Endothelial cell of umbilical vein (primary cell): ENCODE results near the gene PRKAG2. TPM values are rescaled to one million over a fixed set of nuclear protein-coding genes. Genes with fewer than 3 reads are reported as not detected.

ENCODE experiments used
- BruUV-seq: library from RNA; stranded (reverse); fragments of 400-500 nt; replicated peaks from 2 replicates; lab custom pipeline; 2021; lab: Mats Ljungman, UMichigan
- CTCF ChIA-PET: fragments of 300-600, 350-600 bp; sonication (Branson Sonifier 250); formaldehyde crosslinking; loops from one replicate; lab custom pipeline; 2021; ENCODE audit warnings: antibody characterized with exemption, inconsistent platforms; lab: Charles Lee
- POLR2A ChIA-PET: fragments of 300-600, 350-600 bp; sonication (Branson Sonifier 250); formaldehyde crosslinking; loops from one replicate; lab custom pipeline; 2021; ENCODE audit warnings: antibody characterized with exemption, inconsistent platforms; lab: Charles Lee
- DNase-seq: peaks from one replicate; pipeline ENCODE4 v3.0.0-alpha.2; 2011; ENCODE audit warnings: low read depth, low spot score
- FAIRE-seq: peaks from 2 replicates; lab custom pipeline; 2011; peaks lifted over from hg19 to GRCh38; lab: Jason Lieb, UNC
- H2AFZ ChIP-seq: 2 replicates; pipeline ENCODE4 v1.6.0; 2012; ENCODE audit warnings: low read depth, low read length, control low read depth, inconsistent platforms
- H3K27ac ChIP-seq: 2 replicates; pipeline ENCODE4 v1.5.1; 2011; ENCODE audit warnings: low read depth, mild to moderate bottlenecking, control low read depth, low read length, moderate library complexity; ENCODE audit not compliant: insufficient read depth
- H3K27me3 ChIP-seq, 2 experiments: 2 replicates each; pipeline versions ENCODE4 v1.6.0 to v1.6.1; 2011; ENCODE audit warnings: low read length in 2 of 2, mixed read lengths in 1 of 2; ENCODE audit not compliant: control insufficient read depth in 2 of 2, insufficient read depth in 2 of 2
- H3K36me3 ChIP-seq, 2 experiments: 2 replicates in 1 of 2; 3 replicates in 1 of 2; pipeline ENCODE4 v1.5.1; 2011; ENCODE audit warnings: low read length in 2 of 2, mild to moderate bottlenecking in 1 of 2, moderate library complexity in 1 of 2; ENCODE audit not compliant: control insufficient read depth in 2 of 2, insufficient read depth in 2 of 2; ENCODE audit errors: extremely low read depth in 1 of 2
- H3K4me1 ChIP-seq: 3 replicates; pipeline ENCODE4 v1.5.1; 2011; ENCODE audit warnings: mild to moderate bottlenecking, low read length; ENCODE audit not compliant: control insufficient read depth, insufficient read depth; ENCODE audit errors: extremely low read depth
- H3K4me2 ChIP-seq: 2 replicates; pipeline ENCODE4 v1.6.1; 2011; ENCODE audit warnings: low read length, control low read depth, mixed read lengths; ENCODE audit not compliant: insufficient read depth
- H3K4me3 ChIP-seq, 3 experiments: fragments of 200-600 bp in 1 of 3; sonication (generic), shearing (Covaris generic) in 1 of 3; replicated peaks in 1 of 3; 2 replicates each; pipeline ENCODE4 v1.5.1; 2011 to 2016; ENCODE audit warnings: control low read depth in 3 of 3, low read length in 3 of 3, mild to moderate bottlenecking in 2 of 3, inconsistent platforms in 1 of 3, low read depth in 1 of 3, moderate library complexity in 1 of 3; ENCODE audit not compliant: insufficient read depth in 1 of 3
- H3K79me2 ChIP-seq: 2 replicates; pipeline ENCODE4 v1.6.0; 2012; ENCODE audit warnings: low read length, inconsistent platforms; ENCODE audit not compliant: control insufficient read depth, insufficient read depth
- H3K9ac ChIP-seq: replicated peaks from 2 replicates; pipeline ENCODE3; 2011; ENCODE audit warnings: low read length, control low read depth; ENCODE audit not compliant: insufficient read depth; ENCODE audit errors: extremely low read depth
- H3K9me1 ChIP-seq: replicated peaks from 3 replicates; pipeline ENCODE4 v1.6.0; 2011; ENCODE audit warnings: mild to moderate bottlenecking, low read length; ENCODE audit not compliant: control insufficient read depth, insufficient read depth; ENCODE audit errors: extremely low read depth
- H3K9me3 ChIP-seq: replicated peaks from 2 replicates; pipeline ENCODE4 v1.5.1; 2012; ENCODE audit warnings: low read length, inconsistent platforms; ENCODE audit not compliant: control insufficient read depth, insufficient read depth
- H4K20me1 ChIP-seq: replicated peaks from 2 replicates; pipeline ENCODE3; 2011; ENCODE audit warnings: mild to moderate bottlenecking, low read length; ENCODE audit not compliant: control insufficient read depth, insufficient read depth; ENCODE audit errors: extremely low read depth
- FOS ChIP-seq: IDR thresholded peaks from 2 replicates; pipeline ENCODE4 v1.6.1; 2011; ENCODE audit warnings: mild to moderate bottlenecking, low read length, moderate library complexity, borderline replicate concordance; ENCODE audit not compliant: insufficient read depth
- MAX ChIP-seq: IDR thresholded peaks from 2 replicates; pipeline ENCODE4 v1.6.1; 2011; ENCODE audit not compliant: insufficient read depth, insufficient read length
- MYC ChIP-seq: IDR thresholded peaks from one replicate; pipeline ENCODE4 v1.6.1; 2011; ENCODE audit warnings: mild to moderate bottlenecking, low read depth, low read length
- POLR2A ChIP-seq: IDR thresholded peaks from 2 replicates; pipeline ENCODE4 v1.6.1; 2012; ENCODE audit warnings: low read depth, mild to moderate bottlenecking, control low read depth, low read length
- dilution Hi-C: fragments of 300-500 bp; cut with MboI; formaldehyde crosslinking; loops from one replicate; pipeline ENCODE4 v1.15.0; 2019; ENCODE audit warnings: low sequenced_read_pairs; ENCODE audit not compliant: extremely low pct_ligation_motif_present
- intact Hi-C: fragments of 100-400 bp; cut with micrococcal nuclease; formaldehyde crosslinking; loops from one replicate; pipeline ENCODE4 v1.10.0; 2022
- polyA plus RNA-seq, 4 experiments: library from polyadenylated mRNA; depleted of rRNA in 3 of 4; stranded (reverse) in 3 of 4; unstranded in 1 of 4; fragments of >200 nt; gene quantifications; 2 replicates each; pipeline versions ENCODE4 v1.2.1 to v1.2.3, GENCODE V29; 2011 to 2012; ENCODE audit warnings: missing spikeins in 1 of 4
- total RNA-seq: library from RNA; stranded (reverse); gene quantifications from 2 replicates; pipeline ENCODE4 v1.2.3, GENCODE V29; 2021
- TF ChIP-seq, protein P1 (sequence below), 2 donors: IDR thresholded peaks; 1 replicate in 1 of 2; 2 replicates in 1 of 2; pipeline ENCODE4 v1.5.1; 2011; ENCODE audit warnings: low read length in 2 of 2, mild to moderate bottlenecking in 2 of 2, moderate library complexity in 2 of 2, control low read depth in 1 of 2, inconsistent platforms in 1 of 2, low read depth in 1 of 2; ENCODE audit not compliant: insufficient read depth in 1 of 2; ENCODE audit errors: extremely low read depth in 1 of 2

Gene PRKAG2
- total and polyA plus RNA-seq, 2 donors (not counting 3 experiments of a cell fraction or from before 2014, with no cell fraction given) = 19.3 to 51.5 TPM

- intact Hi-C loops (loop anchor here (1.0 to 2.0 kb wide), 5 partner anchors 54 to 391 kb away; no protein-coding TSS in a partner anchor), dilution Hi-C loops (no loop called here)
- no peaks in the 10 kb centered on the region for H3K79me2 ChIP-seq
- H3K36me3 ChIP-seq = no peaks in the 10 kb centered on the region
- peaks cover 17% of the 10 kb centered on the region for H3K4me1 ChIP-seq
- BruUV-seq = no TSS peak
- H3K9ac ChIP-seq = no peak overlapping the region
- H3K4me3 ChIP-seq = no peak overlapping the region
- FAIRE-seq (peak; percentile 88), DNase-seq (peak; percentile 60)
- POLR2A ChIA-PET = no interaction called here
- H3K27me3 ChIP-seq = peaks cover 0 to 1% of the 10 kb centered on the region in 2 experiments
- H2AFZ ChIP-seq = no peak overlapping the region
- no peak overlapping the region for H3K27ac ChIP-seq
- no peak overlapping the region for H3K4me2 ChIP-seq
- H3K9me3 ChIP-seq = no peaks in the 10 kb centered on the region
- H3K9me1 ChIP-seq = no peaks in the 10 kb centered on the region
- CTCF ChIA-PET = interaction anchor here (0.6 to 5.5 kb wide), 37 partner anchors 8 to 444 kb away, joined by 3 to 50 read pairs (median 4); partner anchors contain the start of gene RHEB
- H4K20me1 ChIP-seq = no peaks in the 10 kb centered on the region
- TF ChIP-seq POLR2A = no peak
- TF ChIP-seq, protein P1, sequence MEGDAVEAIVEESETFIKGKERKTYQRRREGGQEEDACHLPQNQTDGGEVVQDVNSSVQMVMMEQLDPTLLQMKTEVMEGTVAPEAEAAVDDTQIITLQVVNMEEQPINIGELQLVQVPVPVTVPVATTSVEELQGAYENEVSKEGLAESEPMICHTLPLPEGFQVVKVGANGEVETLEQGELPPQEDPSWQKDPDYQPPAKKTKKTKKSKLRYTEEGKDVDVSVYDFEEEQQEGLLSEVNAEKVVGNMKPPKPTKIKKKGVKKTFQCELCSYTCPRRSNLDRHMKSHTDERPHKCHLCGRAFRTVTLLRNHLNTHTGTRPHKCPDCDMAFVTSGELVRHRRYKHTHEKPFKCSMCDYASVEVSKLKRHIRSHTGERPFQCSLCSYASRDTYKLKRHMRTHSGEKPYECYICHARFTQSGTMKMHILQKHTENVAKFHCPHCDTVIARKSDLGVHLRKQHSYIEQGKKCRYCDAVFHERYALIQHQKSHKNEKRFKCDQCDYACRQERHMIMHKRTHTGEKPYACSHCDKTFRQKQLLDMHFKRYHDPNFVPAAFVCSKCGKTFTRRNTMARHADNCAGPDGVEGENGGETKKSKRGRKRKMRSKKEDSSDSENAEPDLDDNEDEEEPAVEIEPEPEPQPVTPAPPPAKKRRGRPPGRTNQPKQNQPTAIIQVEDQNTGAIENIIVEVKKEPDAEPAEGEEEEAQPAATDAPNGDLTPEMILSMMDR (IDR thresholded peaks at IDR 0.05; ENCODE audit: extremely low read depth in 1 of 2, insufficient read depth in 1 of 2, low read depth in 1 of 2, low read length in 2 of 2) = peak; percentile 80 to 86
These were observed 117.3 kb downstream of the PRKAG2 start for GRCh38 chr7:151759591-151760042.

DNA sequence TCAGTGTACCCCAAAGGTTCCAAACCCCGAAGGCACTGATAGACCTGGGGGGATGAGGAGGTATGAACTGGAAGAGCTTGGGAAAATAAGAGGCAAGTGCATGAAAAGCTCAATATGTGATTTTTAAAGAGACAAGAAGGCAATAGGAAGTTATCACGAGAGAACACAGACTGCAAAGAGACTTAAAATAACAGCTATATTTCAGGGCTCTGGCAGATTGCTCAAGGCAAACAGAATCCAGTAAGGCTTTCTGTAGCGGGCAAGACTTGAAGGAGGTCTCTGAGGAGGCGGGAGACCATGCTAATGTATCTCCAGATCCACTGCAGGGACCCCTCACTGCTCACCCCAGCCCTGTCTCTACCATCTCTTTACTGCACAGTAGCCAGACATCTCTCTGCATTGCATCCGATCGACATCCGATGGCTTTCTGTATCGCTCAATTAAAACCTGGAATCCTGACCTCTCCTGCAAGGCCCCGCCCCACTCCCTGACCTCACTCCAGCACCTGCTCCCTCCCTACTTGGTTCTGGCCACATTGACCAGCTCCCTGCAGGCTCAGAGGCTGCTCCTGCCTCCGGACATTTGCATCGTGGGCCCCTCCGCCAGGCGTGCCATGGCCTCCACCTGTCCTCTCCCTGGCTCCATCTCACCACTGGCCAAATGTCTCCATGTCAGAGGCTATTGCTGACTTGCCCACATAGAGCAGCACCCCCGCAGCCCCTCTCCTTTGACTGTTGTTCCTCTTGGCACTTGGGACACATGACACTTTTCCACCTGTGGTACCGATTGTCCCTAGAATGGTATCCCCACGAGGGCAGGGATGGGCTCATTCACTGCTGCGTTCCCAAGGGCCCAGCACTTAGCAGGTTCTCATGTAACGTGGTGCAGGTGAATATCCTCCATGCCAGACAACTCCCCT lies 118.0 kb downstream of the PRKAG2 start:
- peaks cover 0 to 1% of the 10 kb centered on the region in 2 experiments for H3K27me3 ChIP-seq
- no TSS peak for BruUV-seq
- ChIA-PET CTCF (interaction anchor here (0.6 to 5.5 kb wide), 36 partner anchors 13 to 445 kb away, joined by 3 to 50 read pairs (median 4); no protein-coding TSS in a partner anchor), POLR2A (no interaction called here)
- DNase-seq = no peak
- H4K20me1 ChIP-seq = no peaks in the 10 kb centered on the region
- H3K4me2 ChIP-seq = no peak overlapping the region
- H3K27ac ChIP-seq = no peak overlapping the region
- no peak overlapping the region for H2AFZ ChIP-seq
- TF ChIP-seq FOS (no peak), MAX (no peak), MYC (no peak), POLR2A (no peak)
- TF ChIP-seq, protein P1 (IDR thresholded peaks at IDR 0.05; ENCODE audit: extremely low read depth in 1 of 2, insufficient read depth in 1 of 2, low read depth in 1 of 2, low read length in 2 of 2) = no peak
- no peaks in the 10 kb centered on the region for H3K9me3 ChIP-seq
- no peak overlapping the region for H3K9ac ChIP-seq
- no peaks in the 10 kb centered on the region for H3K79me2 ChIP-seq
- no peaks in the 10 kb centered on the region for H3K9me1 ChIP-seq
- no peak overlapping the region for H3K4me3 ChIP-seq
- intact Hi-C loops = loop anchor here (1.0 to 2.0 kb wide), 5 partner anchors 54 to 391 kb away; no protein-coding TSS in a partner anchor
- no peak for FAIRE-seq
- dilution Hi-C loops = no loop called here
- peaks cover 18% of the 10 kb centered on the region for H3K4me1 ChIP-seq
- no peaks in the 10 kb centered on the region for H3K36me3 ChIP-seq
